ENCODE data around the gene GPS2.

The GPS2 gene

GRCh38 chr17:7292194-7292593 is 23.0 kb downstream of the GPS2 start:
- no peak for DNase-seq

DNA sequence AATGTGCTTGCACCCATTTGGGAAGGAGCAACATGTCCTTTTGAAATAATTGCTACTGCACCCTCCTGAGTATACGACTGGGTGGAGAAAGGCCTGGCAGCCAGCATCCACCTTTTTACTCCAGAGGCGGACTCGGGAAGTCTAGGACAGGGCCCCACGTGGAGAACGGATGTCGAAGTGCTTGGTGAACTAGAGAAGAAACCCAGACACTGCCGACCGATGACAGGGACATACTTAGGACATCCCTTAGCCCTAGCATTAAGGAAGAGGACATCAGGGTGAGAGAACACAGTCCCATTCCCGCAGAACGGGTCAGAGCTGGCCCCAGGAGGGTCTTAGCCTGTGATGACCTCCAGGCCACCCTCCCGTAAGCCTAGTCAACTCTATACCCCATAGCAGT is 24.5 kb downstream of the GPS2 start:
- DNase-seq = no peak

GRCh38 chr17:7290166-7290565 is 25.0 kb downstream of the GPS2 start:
- no peak for DNase-seq

DNA sequence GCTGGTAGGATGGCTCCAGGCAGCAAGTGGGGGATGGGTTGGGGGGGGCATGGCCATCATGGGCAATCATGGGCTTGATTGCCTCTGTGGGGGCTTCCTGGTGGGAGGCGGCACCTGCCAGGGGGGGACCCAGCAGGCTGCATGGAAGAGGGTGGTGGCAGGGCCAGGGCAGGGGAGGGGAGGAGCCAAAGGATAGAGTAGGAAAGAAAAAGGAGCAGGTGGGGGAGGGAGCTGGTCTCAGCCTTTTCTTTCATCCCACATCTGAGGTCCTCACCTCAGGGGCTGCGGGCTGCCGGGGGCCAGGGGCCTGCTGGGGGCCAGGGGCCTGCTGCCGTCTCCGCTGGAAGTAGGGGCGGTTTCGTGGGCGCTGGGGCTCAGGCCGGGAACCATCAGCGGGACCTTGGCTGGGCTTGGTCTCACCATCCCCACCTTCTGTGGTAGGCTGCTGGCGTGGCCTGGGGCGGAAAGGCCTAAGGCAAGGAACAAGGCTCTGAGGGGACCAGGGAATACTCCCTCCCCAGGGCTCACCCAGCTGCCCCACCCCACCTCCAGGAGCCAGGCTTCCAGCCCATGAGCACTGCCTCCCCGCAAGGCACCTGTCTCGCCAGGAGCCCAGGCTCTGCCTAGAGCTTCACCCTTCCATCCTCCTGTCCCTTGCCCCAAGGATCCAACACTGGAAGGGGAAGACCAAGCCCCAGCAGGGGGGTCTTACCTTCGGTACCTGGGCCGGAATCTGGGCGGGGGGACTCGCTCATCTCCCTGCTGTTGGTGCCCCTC is 25.7 kb downstream of the GPS2 start:
- DNase-seq = no peak

DNA sequence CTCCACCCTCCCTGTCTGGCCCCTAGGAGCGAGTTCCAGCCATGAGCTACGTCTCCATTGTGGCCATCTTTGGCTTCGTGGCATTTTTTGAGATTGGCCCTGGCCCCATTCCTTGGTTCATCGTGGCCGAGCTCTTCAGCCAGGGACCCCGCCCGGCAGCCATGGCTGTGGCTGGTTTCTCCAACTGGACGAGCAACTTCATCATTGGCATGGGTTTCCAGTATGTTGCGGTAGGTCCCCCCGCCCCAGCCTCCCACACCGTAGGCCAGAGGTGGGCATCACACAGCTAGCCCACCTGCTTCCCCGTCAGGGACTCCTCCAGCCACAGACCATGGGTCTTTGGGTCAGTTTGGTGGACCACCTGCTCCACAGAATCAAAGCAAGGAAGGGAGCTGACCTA is 29.5 kb downstream of the GPS2 start:
- no peak for DNase-seq

DNA sequence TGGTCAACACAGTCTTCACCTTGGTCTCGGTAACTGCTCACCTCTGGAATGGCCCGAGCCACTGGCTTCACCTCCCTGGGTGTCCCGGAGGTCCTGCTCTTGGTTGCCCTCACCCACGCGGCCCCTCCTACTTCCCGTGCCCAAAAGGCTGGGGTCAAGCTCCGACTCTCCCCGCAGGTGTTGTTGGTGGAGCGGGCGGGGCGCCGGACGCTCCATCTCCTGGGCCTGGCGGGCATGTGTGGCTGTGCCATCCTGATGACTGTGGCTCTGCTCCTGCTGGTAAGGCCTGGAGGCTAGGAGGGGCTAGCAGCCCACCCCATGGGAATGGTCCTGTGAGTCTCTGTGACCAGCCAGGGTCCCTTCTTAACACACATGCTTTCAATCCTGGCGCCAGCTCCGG is 30.2 kb downstream of the GPS2 start:
- no peak for DNase-seq

DNA sequence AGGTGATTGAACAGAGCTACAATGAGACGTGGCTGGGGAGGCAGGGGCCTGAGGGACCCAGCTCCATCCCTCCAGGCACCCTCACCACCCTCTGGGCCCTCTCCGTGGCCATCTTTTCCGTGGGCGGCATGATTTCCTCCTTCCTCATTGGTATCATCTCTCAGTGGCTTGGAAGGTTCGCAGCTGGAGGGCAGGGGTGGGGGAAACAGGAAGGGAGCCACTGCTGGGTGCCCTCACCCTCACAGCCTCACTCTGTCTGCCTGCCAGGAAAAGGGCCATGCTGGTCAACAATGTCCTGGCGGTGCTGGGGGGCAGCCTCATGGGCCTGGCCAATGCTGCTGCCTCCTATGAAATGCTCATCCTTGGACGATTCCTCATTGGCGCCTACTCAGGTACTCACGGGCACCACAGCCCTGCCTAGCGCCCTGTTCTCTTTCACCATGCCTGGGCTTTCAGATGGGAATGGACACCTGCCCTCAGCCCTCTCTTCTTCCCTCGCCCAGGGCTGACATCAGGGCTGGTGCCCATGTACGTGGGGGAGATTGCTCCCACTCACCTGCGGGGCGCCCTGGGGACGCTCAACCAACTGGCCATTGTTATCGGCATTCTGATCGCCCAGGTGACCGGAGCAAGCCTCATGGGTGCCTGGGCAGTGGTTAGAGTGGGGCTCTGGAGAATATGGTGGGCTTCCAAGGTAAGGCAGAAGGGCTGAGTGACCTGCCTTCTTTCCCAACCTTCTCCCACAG is 31.5 kb downstream of the GPS2 start:
- no peak for DNase-seq

GRCh38 chr17:7282752-7283321 is 32.3 kb downstream of the GPS2 start:
- no peak for DNase-seq

GRCh38 chr17:7281953-7282751 is 33.0 kb downstream of the GPS2 start:
- DNase-seq = no peak

DNA sequence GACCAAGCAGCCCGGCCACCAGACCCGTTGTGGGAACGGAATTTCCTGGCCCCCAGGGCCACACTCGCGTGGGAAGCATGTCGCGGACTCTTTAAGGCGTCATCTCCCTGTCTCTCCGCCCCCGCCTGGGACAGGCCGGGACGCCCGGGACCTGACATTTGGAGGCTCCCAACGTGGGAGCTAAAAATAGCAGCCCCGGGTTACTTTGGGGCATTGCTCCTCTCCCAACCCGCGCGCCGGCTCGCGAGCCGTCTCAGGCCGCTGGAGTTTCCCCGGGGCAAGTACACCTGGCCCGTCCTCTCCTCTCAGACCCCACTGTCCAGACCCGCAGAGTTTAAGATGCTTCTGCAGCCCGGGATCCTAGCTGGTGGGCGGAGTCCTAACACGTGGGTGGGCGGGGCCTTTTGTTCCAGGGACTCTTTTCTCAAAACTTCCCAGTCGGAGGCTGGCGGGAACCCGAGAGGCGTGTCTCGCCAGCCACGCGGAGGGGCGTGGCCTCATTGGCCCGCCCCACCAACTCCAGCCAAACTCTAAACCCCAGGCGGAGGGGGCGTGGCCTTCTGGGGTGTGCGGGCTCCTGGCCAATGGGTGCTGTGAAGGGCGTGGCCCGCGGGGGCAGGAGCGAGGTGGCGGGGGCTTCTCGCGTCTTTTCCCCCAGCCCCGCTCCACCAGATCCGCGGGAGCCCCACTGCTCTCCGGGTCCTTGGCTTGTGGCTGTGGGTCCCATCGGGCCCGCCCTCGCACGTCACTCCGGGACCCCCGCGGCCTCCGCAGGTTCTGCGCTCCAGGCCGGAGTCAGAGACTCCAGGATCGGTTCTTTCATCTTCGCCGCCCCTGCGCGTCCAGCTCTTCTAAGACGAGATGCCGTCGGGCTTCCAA is 33.8 kb downstream of the GPS2 start, which contains the start of gene SLC2A4:
SLC2A4 (plus strand) TSS at position 645 of the 879 bp plus-strand sequence; CDS start at position 862, 217 bp downstream.
- DNase-seq = peak; percentile 83

DNA sequence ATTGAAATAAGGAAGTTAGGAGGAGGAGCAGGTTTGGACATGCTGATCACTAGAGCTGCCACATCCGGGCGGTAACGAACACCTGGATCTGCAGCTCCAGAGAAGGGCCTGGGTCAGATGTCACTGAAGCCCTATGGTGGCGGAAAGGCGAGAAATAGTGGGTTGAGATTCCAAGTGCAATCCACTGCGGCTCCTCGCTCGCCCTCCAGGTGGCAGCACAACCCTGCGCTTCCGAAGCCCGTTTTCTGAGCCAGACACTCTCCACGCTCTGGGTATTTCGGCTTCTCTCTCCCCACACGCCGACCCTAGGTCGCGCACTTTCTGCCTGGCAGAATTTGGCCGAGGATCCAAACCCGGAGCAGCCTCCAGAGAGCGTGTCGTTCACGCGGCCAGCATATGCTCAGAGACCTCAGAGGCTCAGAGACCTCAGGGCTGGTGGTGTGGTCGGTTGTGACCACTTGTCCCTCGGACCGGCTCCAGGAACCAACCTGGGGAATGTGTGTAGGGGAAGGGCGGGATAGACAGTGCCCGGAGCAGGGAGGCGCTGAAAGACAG is 34.6 kb downstream of the GPS2 start:
- peak; percentile 83 for DNase-seq

- DNase-seq = no peak
These were observed 35.7 kb downstream of the GPS2 start for GRCh38 chr17:7279448-7279847.

DNA sequence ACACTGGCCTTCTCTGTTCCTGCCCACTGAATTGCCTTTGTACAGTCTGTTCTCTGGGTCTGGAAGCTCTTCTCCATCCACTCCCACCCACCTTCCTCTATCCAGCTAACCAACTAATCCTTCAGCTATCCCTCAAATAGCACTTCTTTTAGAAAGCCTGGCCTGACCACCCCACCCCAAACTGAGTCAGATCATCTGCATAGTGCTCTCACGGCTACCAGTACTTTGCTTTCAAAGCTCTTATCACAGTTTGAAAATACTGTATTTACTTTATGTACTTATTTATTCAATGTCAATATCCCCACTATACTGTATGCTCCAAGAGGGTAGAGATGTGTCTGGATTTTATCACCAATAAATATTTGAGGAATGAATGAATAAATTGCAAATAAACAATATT is 48.4 kb downstream of the GPS2 start:
- no peak for DNase-seq

- DNase-seq = no peak
These were observed 51.4 kb downstream of the GPS2 start for GRCh38 chr17:7263801-7264078.

DNA sequence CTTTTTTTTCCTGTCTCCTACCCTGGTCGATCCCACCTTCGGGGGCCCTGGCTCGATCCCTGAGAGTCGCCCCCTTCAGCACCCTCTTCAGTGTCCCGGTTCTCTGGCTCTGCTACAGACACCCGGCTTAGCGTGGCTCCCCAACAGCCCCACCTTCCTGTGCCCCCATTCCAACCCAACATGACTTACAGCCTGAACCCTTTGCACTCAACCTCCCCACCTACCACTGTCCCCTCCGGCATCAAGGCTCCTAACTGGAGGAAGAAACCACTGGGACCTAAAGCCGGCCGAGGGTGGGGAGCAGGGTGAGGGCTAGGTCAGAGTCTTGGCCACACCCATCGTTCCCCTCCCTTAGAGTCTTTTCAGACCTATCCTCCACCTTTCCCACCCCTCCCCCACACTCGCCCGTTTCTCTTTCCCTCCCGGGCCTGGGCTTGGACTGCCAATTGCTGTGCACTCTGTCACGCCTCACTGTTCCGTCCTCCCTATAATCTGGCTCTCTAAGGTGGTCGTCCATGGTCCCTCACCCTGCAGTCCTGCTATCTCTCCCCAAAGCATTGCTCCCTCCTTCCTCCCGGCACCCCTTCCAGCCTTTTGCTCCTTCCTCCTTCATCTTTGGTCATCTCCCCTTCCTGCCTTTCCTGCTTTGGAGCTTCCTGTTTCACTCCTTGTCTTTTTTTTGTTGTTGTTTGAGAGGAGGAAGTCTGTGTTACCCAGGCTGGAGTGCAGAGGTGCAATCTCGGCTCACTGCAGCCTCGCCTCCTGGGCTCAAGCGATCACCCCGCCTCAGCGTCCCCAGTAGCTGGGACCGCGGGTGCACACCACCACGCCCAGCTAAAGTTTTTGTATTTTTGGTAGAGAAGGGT is 52.0 kb downstream of the GPS2 start:
- DNase-seq = no peak

All from midbrain (tissue), 1 donor.